ENCODE results near the gene SESTD1. TPM values are rescaled to one million over a fixed set of nuclear protein-coding genes. Genes with fewer than 3 reads are reported as not detected.

The SESTD1 gene
- total and polyA plus RNA-seq, 2 donors (not counting 1 experiment from before 2014, with no cell fraction given), result 16.8 to 51.9 TPM

DNA sequence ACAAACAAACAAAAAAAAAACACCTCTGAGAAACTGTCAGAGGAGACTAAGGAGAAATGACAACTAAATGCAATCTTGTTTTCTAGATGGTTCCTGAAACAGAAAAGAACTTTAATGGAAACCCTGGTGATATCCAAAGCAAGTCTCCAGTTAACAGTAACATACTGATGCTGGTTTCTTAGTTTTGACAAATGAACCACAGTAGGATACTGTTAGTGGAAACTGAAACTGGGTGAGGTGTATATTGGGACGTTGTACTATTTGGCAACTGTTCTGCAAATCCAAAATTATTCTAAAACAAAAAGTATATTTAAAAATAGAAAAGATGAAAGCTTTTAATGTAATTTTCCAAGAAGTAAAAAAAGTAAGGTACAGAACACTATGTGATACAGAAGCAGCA lies 11.4 kb downstream of the SESTD1 start:
- H3K27me3 ChIP-seq (ENCODE audit: control insufficient read depth, insufficient read depth, low read length), result no peaks in the 10 kb centered on the region
- no peaks in the 10 kb centered on the region for H3K9me3 ChIP-seq (ENCODE audit: control insufficient read depth, insufficient read depth, low read depth, low read length)
- no peak overlapping the region for H3K4me3 ChIP-seq (replicated peaks in 1 of 4; ENCODE audit: control extremely low read depth in 1 of 4, insufficient read depth in 1 of 4, low read depth in 3 of 4, low read length in 4 of 4)
- TF ChIP-seq, protein P1, sequence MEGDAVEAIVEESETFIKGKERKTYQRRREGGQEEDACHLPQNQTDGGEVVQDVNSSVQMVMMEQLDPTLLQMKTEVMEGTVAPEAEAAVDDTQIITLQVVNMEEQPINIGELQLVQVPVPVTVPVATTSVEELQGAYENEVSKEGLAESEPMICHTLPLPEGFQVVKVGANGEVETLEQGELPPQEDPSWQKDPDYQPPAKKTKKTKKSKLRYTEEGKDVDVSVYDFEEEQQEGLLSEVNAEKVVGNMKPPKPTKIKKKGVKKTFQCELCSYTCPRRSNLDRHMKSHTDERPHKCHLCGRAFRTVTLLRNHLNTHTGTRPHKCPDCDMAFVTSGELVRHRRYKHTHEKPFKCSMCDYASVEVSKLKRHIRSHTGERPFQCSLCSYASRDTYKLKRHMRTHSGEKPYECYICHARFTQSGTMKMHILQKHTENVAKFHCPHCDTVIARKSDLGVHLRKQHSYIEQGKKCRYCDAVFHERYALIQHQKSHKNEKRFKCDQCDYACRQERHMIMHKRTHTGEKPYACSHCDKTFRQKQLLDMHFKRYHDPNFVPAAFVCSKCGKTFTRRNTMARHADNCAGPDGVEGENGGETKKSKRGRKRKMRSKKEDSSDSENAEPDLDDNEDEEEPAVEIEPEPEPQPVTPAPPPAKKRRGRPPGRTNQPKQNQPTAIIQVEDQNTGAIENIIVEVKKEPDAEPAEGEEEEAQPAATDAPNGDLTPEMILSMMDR (conservative IDR thresholded peaks at IDR 0.05 in 1 of 2, IDR thresholded peaks at IDR 0.05 in 1 of 2; ENCODE audit: low read depth in 1 of 2, low read length in 2 of 2), result no peak
- no peak for TF ChIP-seq EZH2 (IDR thresholded peaks at IDR 0.05; ENCODE audit: low read length, missing control alignments)
- H3K4me2 ChIP-seq (ENCODE audit: extremely low read depth, insufficient read depth, low read length), result no peak overlapping the region
- H3K27ac ChIP-seq (ENCODE audit: insufficient read depth, low read length), result no peak overlapping the region
- H3K79me2 ChIP-seq (ENCODE audit: control insufficient read depth, insufficient read depth, low read length), result peaks cover 26% of the 10 kb centered on the region
- H4K20me1 ChIP-seq (ENCODE audit: control insufficient read depth, extremely low read depth, insufficient read depth, low read length), result no peaks in the 10 kb centered on the region
- H3K9ac ChIP-seq (ENCODE audit: insufficient read depth, low read length), result no peak overlapping the region
- DNase-seq (ENCODE audit: low read depth in 2 of 2), result no peak
- H3K4me1 ChIP-seq (ENCODE audit: control insufficient read depth, extremely low read depth, insufficient read depth, low read length), result no peaks in the 10 kb centered on the region
- no peaks in the 10 kb centered on the region for H3K36me3 ChIP-seq (ENCODE audit: control insufficient read depth, insufficient read depth, low read length)
- no peak overlapping the region for H2AFZ ChIP-seq (ENCODE audit: low read length)

DNA sequence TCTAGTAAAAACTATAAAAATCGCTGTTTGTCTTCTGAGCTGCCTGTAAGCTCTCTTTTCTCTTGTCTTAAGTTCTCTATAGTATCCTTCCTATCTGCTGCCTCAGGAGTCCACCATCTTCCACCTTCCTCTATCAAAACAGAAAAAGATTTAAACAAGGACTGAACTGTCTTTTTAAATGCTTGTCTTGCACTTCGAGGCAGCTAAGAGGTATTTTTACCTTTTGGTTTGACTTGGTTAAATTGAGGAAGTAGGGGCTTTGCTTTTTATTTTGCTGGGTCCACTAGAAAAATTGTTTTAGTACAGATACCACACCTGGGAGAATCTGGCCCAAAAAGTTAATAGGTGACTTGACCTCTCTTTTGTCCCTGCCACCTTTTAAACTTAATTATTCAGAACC lies 12.2 kb downstream of the SESTD1 start:
- Histone ChIP-seq H3K4me2 (ENCODE audit: extremely low read depth, insufficient read depth, low read length) (no peak overlapping the region), H3K4me1 (ENCODE audit: control insufficient read depth, extremely low read depth, insufficient read depth, low read length) (no peaks in the 10 kb centered on the region), H3K9me3 (ENCODE audit: control insufficient read depth, insufficient read depth, low read depth, low read length) (no peaks in the 10 kb centered on the region), H3K9ac (ENCODE audit: insufficient read depth, low read length) (no peak overlapping the region), H2AFZ (ENCODE audit: low read length) (no peak overlapping the region), H3K27ac (ENCODE audit: insufficient read depth, low read length) (no peak overlapping the region), H3K79me2 (ENCODE audit: control insufficient read depth, insufficient read depth, low read length) (peaks cover 30% of the 10 kb centered on the region), H3K4me3 (replicated peaks in 1 of 4; ENCODE audit: control extremely low read depth in 1 of 4, insufficient read depth in 1 of 4, low read depth in 3 of 4, low read length in 4 of 4) (no peak overlapping the region), H3K27me3 (ENCODE audit: control insufficient read depth, insufficient read depth, low read length) (no peaks in the 10 kb centered on the region), H4K20me1 (ENCODE audit: control insufficient read depth, extremely low read depth, insufficient read depth, low read length) (no peaks in the 10 kb centered on the region), H3K36me3 (ENCODE audit: control insufficient read depth, insufficient read depth, low read length) (no peaks in the 10 kb centered on the region)
- TF ChIP-seq, protein P1 (conservative IDR thresholded peaks at IDR 0.05 in 1 of 2, IDR thresholded peaks at IDR 0.05 in 1 of 2; ENCODE audit: low read depth in 1 of 2, low read length in 2 of 2), result no peak
- TF ChIP-seq EZH2 (IDR thresholded peaks at IDR 0.05; ENCODE audit: low read length, missing control alignments), result no peak
- DNase-seq (ENCODE audit: low read depth in 2 of 2), result no peak

- no peak overlapping the region for H3K4me3 ChIP-seq (replicated peaks in 1 of 4; ENCODE audit: control extremely low read depth in 1 of 4, insufficient read depth in 1 of 4, low read depth in 3 of 4, low read length in 4 of 4)
- no peaks in the 10 kb centered on the region for H3K9me3 ChIP-seq (ENCODE audit: control insufficient read depth, insufficient read depth, low read depth, low read length)
- no peaks in the 10 kb centered on the region for H4K20me1 ChIP-seq (ENCODE audit: control insufficient read depth, extremely low read depth, insufficient read depth, low read length)
- no peak overlapping the region for H3K9ac ChIP-seq (ENCODE audit: insufficient read depth, low read length)
- H3K27ac ChIP-seq (ENCODE audit: insufficient read depth, low read length), result no peak overlapping the region
- peaks cover 26% of the 10 kb centered on the region for H3K79me2 ChIP-seq (ENCODE audit: control insufficient read depth, insufficient read depth, low read length)
- H3K4me2 ChIP-seq (ENCODE audit: extremely low read depth, insufficient read depth, low read length), result no peak overlapping the region
- no peaks in the 10 kb centered on the region for H3K27me3 ChIP-seq (ENCODE audit: control insufficient read depth, insufficient read depth, low read length)
- DNase-seq (ENCODE audit: low read depth in 2 of 2), result peak in 1 of 2 donors; percentile 24
- no peak for TF ChIP-seq EZH2 (IDR thresholded peaks at IDR 0.05; ENCODE audit: low read length, missing control alignments)
- TF ChIP-seq, protein P1 (conservative IDR thresholded peaks at IDR 0.05 in 1 of 2, IDR thresholded peaks at IDR 0.05 in 1 of 2; ENCODE audit: low read depth in 1 of 2, low read length in 2 of 2), result no peak
- no peaks in the 10 kb centered on the region for H3K4me1 ChIP-seq (ENCODE audit: control insufficient read depth, extremely low read depth, insufficient read depth, low read length)
- H2AFZ ChIP-seq (ENCODE audit: low read length), result no peak overlapping the region
- H3K36me3 ChIP-seq (ENCODE audit: control insufficient read depth, insufficient read depth, low read length), result no peaks in the 10 kb centered on the region
Measured at GRCh38 chr2:179251870-179252269, 12.8 kb downstream of the SESTD1 start.

Measured in fibroblast of lung (primary cell).